Cardiac muscle cell (in vitro differentiated cells and primary cell): ENCODE data around the gene CPSF3. TPM values are rescaled to one million over a fixed set of nuclear protein-coding genes. Genes with fewer than 3 reads are reported as not detected.

Experiments
- DNase-seq, 2 donors: peaks; one replicate each; pipeline versions ENCODE4 v3.0.0 to v3.0.0-alpha.2; 2010 to 2017; ENCODE audit warnings: low read depth in 1 of 2, low spot score in 1 of 2
- H3K27ac ChIP-seq: fragments of 200-600 bp; sonication (generic); 2 replicates; pipeline ENCODE4 v1.5.1; 2016
- H3K27me3 ChIP-seq: fragments of 200-600 bp; sonication (generic); 2 replicates; pipeline ENCODE4 v1.6.0; 2016; ENCODE audit warnings: control low read depth
- H3K36me3 ChIP-seq: fragments of 200-600 bp; sonication (generic); 2 replicates; pipeline ENCODE4 v1.5.1; 2016; ENCODE audit warnings: control low read depth
- H3K4me1 ChIP-seq: fragments of 200-600 bp; sonication (generic); 2 replicates; pipeline ENCODE4 v1.8.1; 2017; ENCODE audit warnings: low read depth, mild to moderate bottlenecking, mixed run types
- H3K4me3 ChIP-seq: fragments of 200-600 bp; sonication (generic); 2 replicates; pipeline ENCODE4 v1.5.1; 2016; ENCODE audit warnings: mild to moderate bottlenecking
- H3K9me3 ChIP-seq: fragments of 200-600 bp; sonication (generic); 2 replicates; pipeline ENCODE4 v1.5.1; 2017; ENCODE audit warnings: low read depth, mild to moderate bottlenecking, control low read depth
- polyA plus RNA-seq: library from polyadenylated mRNA; unstranded; fragments of >200 nt; fragmentation: Nextera tagmentation; extraction: Ambion mirVana; gene quantifications from 2 replicates; pipeline ENCODE4 v1.2.1, GENCODE V29; 2016
- total RNA-seq: library from RNA; depleted of rRNA; stranded (reverse); fragments of >200 nt; gene quantifications from 2 replicates; pipeline ENCODE4 v1.2.3, GENCODE V29; 2016
- TF ChIP-seq, protein P1 (sequence below): IDR thresholded peaks from 2 replicates; pipeline ENCODE4 v1.5.1; 2012; ENCODE audit warnings: low read depth, mild to moderate bottlenecking, low read length

The CPSF3 gene
- total and polyA plus RNA-seq, 2 experiments from 2014 or later, result 57.4 to 57.5 TPM

DNA sequence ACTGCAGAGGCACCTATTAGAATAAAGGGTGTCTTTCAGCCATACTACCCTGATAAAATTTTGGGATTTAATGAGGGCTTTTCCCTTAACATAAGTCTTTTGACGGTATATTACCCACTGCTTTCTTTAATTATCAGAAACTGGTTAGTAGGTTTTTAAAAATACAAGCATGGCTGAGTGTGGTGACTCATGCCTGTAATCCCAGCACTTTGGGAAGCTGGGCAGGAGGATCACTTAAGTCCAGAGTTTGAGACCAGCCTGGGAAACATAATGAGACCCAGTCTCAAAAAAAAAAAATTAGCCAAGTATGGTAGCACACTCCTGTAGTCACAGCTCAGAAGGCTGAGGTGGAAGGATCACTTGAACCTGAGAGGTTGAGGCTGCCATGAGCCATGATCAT, 16.1 kb downstream of the CPSF3 start:
- Histone ChIP-seq H3K9me3 (no peaks in the 10 kb centered on the region), H3K4me1 (no peaks in the 10 kb centered on the region), H3K4me3 (no peak overlapping the region), H3K36me3 (peaks cover 61% of the 10 kb centered on the region), H3K27ac (no peak overlapping the region), H3K27me3 (no peaks in the 10 kb centered on the region)
- DNase-seq, result no peak
- TF ChIP-seq, protein P1, sequence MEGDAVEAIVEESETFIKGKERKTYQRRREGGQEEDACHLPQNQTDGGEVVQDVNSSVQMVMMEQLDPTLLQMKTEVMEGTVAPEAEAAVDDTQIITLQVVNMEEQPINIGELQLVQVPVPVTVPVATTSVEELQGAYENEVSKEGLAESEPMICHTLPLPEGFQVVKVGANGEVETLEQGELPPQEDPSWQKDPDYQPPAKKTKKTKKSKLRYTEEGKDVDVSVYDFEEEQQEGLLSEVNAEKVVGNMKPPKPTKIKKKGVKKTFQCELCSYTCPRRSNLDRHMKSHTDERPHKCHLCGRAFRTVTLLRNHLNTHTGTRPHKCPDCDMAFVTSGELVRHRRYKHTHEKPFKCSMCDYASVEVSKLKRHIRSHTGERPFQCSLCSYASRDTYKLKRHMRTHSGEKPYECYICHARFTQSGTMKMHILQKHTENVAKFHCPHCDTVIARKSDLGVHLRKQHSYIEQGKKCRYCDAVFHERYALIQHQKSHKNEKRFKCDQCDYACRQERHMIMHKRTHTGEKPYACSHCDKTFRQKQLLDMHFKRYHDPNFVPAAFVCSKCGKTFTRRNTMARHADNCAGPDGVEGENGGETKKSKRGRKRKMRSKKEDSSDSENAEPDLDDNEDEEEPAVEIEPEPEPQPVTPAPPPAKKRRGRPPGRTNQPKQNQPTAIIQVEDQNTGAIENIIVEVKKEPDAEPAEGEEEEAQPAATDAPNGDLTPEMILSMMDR, result no peak

DNA sequence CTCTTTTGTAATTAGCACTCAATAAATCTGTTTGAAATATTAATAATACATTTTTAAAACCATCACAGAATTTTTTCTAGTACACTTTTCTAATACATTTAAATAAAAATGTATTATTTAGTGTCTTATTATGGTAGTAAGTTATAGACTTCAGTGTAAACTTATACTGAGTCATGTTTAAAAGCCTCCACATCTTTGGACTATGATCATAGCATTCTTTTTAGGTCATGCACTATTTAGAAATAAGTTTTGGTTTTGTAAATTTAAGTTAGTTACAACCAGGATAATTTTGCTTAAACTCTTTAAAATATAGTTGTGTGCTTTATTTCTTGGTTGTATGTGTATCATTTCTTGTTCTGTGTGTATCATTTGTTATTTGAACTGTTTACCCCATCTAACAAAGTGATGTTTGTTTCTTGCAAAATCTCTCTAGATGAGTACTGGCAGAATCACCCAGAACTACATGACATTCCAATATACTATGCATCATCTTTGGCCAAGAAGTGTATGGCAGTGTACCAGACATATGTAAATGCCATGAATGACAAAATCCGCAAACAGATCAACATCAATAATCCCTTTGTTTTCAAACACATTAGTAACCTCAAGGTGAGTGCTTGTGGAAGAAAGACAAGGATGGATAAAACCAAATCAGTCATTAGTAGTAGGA, 16.7 kb downstream of the CPSF3 start:
- H3K36me3 ChIP-seq, result peaks cover 64% of the 10 kb centered on the region
- TF ChIP-seq, protein P1, result no peak
- no peaks in the 10 kb centered on the region for H3K9me3 ChIP-seq
- H3K4me1 ChIP-seq, result no peaks in the 10 kb centered on the region
- no peaks in the 10 kb centered on the region for H3K27me3 ChIP-seq
- H3K4me3 ChIP-seq, result no peak overlapping the region
- no peak overlapping the region for H3K27ac ChIP-seq
- peak in 1 of 2 donors; percentile 33 for DNase-seq

DNA sequence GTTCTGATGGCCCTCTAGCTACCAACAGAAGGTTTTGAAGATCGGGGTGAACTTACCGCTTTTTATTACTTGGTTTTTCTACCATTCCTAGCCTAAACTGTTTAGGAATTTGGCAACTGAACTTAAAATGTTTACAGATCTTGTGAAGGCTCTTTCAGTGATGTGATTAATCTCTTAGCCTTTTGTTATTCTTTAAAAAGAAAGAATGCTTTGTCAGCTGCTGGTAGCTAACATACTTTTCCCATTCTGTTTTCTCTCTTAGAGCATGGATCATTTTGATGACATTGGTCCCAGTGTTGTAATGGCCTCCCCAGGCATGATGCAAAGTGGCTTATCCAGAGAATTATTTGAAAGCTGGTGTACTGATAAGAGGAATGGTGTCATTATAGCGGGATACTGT, 18.1 kb downstream of the CPSF3 start:
- no peaks in the 10 kb centered on the region for H3K4me1 ChIP-seq
- TF ChIP-seq, protein P1, result no peak
- no peak overlapping the region for H3K4me3 ChIP-seq
- H3K9me3 ChIP-seq, result no peaks in the 10 kb centered on the region
- no peak overlapping the region for H3K27ac ChIP-seq
- H3K36me3 ChIP-seq, result peaks cover 63% of the 10 kb centered on the region
- H3K27me3 ChIP-seq, result no peaks in the 10 kb centered on the region
- no peak for DNase-seq

DNA sequence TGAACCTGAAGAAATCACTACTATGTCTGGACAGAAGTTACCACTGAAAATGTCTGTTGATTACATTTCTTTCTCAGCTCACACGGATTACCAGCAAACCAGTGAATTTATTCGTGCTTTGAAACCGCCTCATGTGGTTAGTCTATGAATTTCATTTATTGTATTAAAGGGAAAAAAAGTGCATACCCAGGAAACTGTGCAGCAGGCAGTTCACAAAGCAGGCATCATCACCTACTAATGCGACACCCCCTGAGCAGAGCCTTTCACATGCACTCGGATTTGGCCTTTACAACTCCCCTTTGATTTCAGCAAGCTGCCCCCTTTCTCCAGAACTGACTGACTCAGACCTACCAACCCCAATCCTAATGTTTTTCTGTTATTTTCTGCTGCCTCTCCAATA, 20.1 kb downstream of the CPSF3 start:
- Histone ChIP-seq H3K4me3 (no peak overlapping the region), H3K9me3 (no peaks in the 10 kb centered on the region), H3K27me3 (no peaks in the 10 kb centered on the region), H3K4me1 (no peaks in the 10 kb centered on the region), H3K27ac (no peak overlapping the region), H3K36me3 (peaks cover 55% of the 10 kb centered on the region)
- TF ChIP-seq, protein P1, result no peak
- DNase-seq, result no peak

DNA sequence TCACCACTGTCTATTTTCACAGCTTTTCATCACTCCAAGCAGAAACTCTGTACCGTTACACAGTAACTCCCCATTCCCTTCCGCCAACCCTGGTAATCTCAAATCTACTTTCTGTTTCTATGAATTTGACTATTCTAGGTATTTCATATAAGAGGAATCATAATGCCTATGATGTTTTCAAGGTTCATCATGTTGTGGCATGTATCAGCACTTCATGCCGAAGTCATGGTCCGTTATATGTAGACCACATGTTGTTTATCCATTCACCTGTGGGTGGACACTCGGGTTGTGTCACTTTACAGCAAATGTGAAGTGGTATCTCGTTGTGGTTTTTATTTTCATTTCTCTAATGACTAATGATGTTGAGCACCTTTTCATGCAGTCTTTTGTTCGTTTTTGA, 21.6 kb downstream of the CPSF3 start:
- Histone ChIP-seq H3K36me3 (peaks cover 58% of the 10 kb centered on the region), H3K27ac (no peak overlapping the region), H3K27me3 (no peaks in the 10 kb centered on the region), H3K4me3 (no peak overlapping the region), H3K9me3 (no peaks in the 10 kb centered on the region), H3K4me1 (no peaks in the 10 kb centered on the region)
- TF ChIP-seq, protein P1, result no peak
- no peak for DNase-seq
